NCI-H2029 (cell line): ENCODE measurements around the gene PRKG2.

ENCODE experiments used
- DNase-seq: peaks from one replicate; lab custom pipeline; 2025; lab: John Stamatoyannopoulos, UW

PRKG2 gene

DNA sequence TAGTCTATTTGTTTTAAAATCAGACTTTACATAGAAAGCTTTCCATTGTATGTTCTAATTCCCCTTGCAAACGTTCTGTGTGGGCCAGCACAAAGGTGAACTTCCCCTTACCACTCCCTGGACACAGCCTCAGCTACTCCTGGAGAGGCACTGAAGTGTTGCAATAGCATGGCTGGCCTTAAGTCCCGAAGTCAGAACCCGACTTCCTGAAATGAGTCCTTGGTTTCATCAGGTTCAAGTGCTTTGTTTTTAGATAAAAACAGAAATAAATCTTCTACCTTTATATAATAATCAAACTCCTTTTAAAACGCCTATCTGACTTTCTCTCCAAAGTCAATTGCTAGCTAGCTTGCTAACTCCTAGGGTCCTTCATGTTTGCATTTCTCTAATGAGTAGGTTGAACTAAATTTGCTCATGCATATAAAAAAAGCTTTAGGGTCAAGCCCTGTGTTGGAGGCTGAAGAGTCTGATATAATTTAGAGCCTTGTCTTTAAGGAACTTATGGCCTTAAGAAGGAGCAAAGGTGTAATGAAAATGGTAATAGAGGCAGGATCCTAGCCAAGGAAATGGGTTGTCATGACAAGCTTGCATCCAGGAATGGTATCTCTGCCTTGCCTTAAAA, 175.6 kb downstream of the PRKG2 start:
- DNase-seq, result no peak

DNA sequence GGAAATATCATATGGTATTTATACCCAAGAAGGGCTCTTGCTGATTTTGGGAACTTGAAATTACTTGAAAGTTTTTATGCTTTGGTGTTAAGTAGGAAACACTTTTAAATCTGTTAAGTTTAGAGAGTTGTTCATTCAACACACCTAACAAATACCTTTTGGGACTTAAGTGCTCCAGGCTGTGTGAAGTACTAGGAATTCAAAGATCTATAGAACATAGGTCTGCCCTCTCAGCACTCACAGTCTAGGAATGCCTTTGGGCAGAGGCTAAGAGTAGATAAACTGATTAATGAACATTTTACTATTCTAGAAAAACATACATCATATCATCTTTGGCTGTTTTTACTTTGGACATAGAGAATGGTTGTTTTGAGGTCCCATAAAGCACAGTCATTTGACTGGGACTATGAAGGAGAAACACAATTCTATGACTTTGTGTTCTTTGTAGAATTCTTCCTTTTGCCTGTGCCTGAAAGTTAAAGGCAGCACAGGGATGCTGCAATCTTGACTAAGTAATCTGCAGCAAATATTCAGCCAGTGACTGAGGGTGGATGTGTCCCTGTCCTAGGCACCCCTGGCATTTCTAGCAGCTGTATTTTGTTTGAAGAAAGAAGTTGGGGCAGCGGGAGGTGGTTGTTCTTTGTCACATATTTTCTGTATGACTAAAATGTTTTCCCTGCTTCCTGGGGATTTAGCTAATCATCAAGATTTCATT, 176.2 kb downstream of the PRKG2 start:
- no peak for DNase-seq
